ENCODE results near the gene SCN8A.

GRCh38 chr12:51850081-51850964, 259.3 kb downstream of the SCN8A start:
- no peak for TF ChIP-seq POLR2A (IDR thresholded peaks at IDR 0.05; ENCODE audit: low read depth, low read length)
- TF ChIP-seq POLR2AphosphoS5 (IDR thresholded peaks at IDR 0.05; ENCODE audit: low read depth, low read length): no peak
- no peak for TF ChIP-seq TAF1 (IDR thresholded peaks at IDR 0.05; ENCODE audit: borderline replicate concordance, low read depth, low read length)
